ENCODE data around the gene BCL2.

BCL2 gene

DNA sequence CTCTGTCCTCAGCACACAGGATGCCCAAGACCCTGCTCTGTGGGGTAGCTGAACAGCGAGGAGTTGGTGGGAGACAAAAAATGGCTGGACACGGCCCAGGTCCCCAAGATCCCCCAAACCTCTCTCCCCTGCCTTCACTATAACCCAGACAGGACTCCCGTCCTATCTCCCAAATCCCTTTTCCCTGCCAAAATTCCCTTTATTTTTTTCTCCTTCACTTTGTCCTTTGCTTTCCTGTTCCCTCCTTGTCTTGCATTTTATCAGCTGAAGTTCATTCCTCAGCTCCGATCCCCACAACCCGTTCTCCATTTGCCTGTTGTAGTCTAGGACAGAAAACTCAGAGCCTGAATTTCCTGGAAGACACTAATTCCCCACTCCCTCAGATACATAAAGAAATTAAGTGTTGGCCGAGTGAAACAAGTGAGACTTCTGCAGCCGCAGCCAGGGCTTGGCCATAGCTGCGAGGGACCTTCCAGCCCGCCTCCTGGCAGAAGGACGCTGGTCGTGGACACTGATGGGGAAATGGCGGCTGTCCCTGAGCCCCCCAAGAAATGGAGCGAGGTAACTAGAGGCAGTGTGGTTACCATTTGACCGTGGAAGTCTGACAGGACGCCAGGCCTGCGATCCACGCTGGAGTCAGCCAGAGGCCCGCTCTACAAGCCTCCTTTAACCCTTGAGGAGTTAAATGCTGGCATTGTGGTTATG is 173.6 kb downstream of the BCL2 start:
- no peaks in the 10 kb centered on the region for H3K4me1 ChIP-seq
- H3K27ac ChIP-seq = no peak overlapping the region
- H3K4me2 ChIP-seq (ENCODE audit: low read length) = no peak overlapping the region
- H3K27me3 ChIP-seq (ENCODE audit: control insufficient read depth, insufficient read depth, low read length) = no peaks in the 10 kb centered on the region
- no peak overlapping the region for H2AFZ ChIP-seq
- H3K4me3 ChIP-seq (ENCODE audit: low read depth, low read length) = no peak overlapping the region
- no peak overlapping the region for H3K9ac ChIP-seq
- TF ChIP-seq, protein P1, sequence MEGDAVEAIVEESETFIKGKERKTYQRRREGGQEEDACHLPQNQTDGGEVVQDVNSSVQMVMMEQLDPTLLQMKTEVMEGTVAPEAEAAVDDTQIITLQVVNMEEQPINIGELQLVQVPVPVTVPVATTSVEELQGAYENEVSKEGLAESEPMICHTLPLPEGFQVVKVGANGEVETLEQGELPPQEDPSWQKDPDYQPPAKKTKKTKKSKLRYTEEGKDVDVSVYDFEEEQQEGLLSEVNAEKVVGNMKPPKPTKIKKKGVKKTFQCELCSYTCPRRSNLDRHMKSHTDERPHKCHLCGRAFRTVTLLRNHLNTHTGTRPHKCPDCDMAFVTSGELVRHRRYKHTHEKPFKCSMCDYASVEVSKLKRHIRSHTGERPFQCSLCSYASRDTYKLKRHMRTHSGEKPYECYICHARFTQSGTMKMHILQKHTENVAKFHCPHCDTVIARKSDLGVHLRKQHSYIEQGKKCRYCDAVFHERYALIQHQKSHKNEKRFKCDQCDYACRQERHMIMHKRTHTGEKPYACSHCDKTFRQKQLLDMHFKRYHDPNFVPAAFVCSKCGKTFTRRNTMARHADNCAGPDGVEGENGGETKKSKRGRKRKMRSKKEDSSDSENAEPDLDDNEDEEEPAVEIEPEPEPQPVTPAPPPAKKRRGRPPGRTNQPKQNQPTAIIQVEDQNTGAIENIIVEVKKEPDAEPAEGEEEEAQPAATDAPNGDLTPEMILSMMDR (IDR thresholded peaks at IDR 0.05) = no peak
- no peaks in the 10 kb centered on the region for H3K36me3 ChIP-seq (ENCODE audit: control insufficient read depth, insufficient read depth, low read length)
- peaks cover 10% of the 10 kb centered on the region for H3K79me2 ChIP-seq
- no peaks in the 10 kb centered on the region for H3K9me3 ChIP-seq (ENCODE audit: control insufficient read depth, low read length)

DNA sequence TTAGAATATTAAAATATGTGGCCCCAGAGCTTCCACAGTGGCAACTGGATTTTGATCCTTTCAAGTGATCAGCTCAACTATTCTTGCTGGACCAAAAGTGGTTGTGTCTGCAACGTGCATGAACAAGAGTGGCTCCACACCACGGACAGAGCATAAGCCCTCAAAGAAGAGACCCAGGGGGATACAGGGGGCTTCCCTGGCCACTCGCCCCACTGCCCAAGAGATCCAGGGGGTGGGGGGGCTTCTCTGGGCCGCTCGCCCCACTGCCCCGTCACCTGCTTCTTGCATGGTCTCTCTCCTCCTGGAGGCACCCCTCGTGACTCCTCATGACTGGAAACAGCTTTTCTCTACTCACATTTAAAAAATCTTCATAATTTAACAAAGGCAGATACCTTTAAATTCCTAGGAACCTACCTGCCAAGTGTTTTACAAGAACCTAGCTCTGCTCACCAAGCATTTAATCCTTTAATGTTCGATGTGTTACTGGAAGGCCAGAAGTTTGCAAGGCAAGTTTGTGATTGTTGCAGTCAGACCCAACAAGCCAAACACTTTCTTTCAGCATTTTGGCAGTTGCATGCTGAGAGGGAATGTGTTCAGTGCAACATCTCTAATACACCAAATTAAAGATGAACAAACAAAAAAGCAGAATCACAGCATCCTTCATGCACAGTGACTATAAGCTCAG is 174.3 kb downstream of the BCL2 start:
- H3K79me2 ChIP-seq = peaks cover 11% of the 10 kb centered on the region
- H3K36me3 ChIP-seq (ENCODE audit: control insufficient read depth, insufficient read depth, low read length) = no peaks in the 10 kb centered on the region
- no peaks in the 10 kb centered on the region for H3K27me3 ChIP-seq (ENCODE audit: control insufficient read depth, insufficient read depth, low read length)
- TF ChIP-seq, protein P1 (IDR thresholded peaks at IDR 0.05) = no peak
- no peak overlapping the region for H3K4me3 ChIP-seq (ENCODE audit: low read depth, low read length)
- no peak overlapping the region for H3K4me2 ChIP-seq (ENCODE audit: low read length)
- H2AFZ ChIP-seq = no peak overlapping the region
- no peaks in the 10 kb centered on the region for H3K9me3 ChIP-seq (ENCODE audit: control insufficient read depth, low read length)
- H3K27ac ChIP-seq = no peak overlapping the region
- no peaks in the 10 kb centered on the region for H3K4me1 ChIP-seq
- H3K9ac ChIP-seq = no peak overlapping the region

DNA sequence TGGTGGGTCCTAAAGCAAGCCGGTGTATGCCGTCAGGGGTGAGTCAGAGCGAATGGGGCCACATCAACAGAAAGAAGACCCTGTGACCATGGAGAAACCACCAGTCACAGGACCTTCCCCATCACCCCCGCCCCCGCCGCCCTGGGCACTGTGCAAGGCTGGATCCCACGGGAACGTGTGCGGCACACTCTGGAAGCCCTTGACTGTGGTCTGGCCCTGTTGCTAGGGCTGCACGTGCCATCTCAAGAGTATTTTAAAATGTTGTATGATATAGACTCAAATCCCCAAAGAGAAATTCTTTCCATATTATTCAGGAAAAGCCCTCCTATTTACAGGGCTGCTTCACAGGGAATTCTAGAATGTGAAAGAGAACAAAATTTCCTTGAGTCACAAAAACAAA is 174.8 kb downstream of the BCL2 start:
- H3K27me3 ChIP-seq (ENCODE audit: control insufficient read depth, insufficient read depth, low read length) = no peaks in the 10 kb centered on the region
- no peaks in the 10 kb centered on the region for H3K4me1 ChIP-seq
- H2AFZ ChIP-seq = no peak overlapping the region
- H3K27ac ChIP-seq = no peak overlapping the region
- no peak overlapping the region for H3K4me3 ChIP-seq (ENCODE audit: low read depth, low read length)
- H3K4me2 ChIP-seq (ENCODE audit: low read length) = no peak overlapping the region
- peaks cover 12% of the 10 kb centered on the region for H3K79me2 ChIP-seq
- no peaks in the 10 kb centered on the region for H3K36me3 ChIP-seq (ENCODE audit: control insufficient read depth, insufficient read depth, low read length)
- H3K9ac ChIP-seq = no peak overlapping the region
- H3K9me3 ChIP-seq (ENCODE audit: control insufficient read depth, low read length) = no peaks in the 10 kb centered on the region
- TF ChIP-seq, protein P1 (IDR thresholded peaks at IDR 0.05) = no peak

DNA sequence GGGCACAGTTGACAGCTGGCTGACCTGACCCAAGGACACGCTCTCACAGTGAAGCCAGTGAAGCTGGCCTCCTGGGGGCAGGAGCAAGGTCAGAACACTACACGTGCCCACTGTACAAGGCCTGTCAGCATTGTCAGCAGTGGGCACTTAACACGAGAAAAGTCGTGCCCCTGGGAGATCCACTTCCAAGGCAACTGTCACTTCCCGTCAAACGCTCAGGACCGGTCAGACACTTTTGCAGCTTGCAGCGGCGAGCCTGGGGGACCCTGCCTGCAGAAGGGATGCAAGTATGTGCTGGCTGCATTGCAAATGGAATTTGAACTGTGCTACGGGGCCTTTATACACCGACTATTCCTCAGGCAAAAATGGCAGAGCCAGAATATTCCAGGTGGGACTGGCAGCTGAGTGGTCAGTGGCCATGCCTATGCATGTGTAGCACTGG is 176.2 kb downstream of the BCL2 start:
- H3K79me2 ChIP-seq = peaks cover 12% of the 10 kb centered on the region
- no peak overlapping the region for H3K27ac ChIP-seq
- H2AFZ ChIP-seq = no peak overlapping the region
- no peak overlapping the region for H3K4me2 ChIP-seq (ENCODE audit: low read length)
- H3K9me3 ChIP-seq (ENCODE audit: control insufficient read depth, low read length) = no peaks in the 10 kb centered on the region
- no peaks in the 10 kb centered on the region for H3K36me3 ChIP-seq (ENCODE audit: control insufficient read depth, insufficient read depth, low read length)
- no peak overlapping the region for H3K9ac ChIP-seq
- peaks cover 8% of the 10 kb centered on the region for H3K4me1 ChIP-seq
- no peak overlapping the region for H3K4me3 ChIP-seq (ENCODE audit: low read depth, low read length)
- TF ChIP-seq, protein P1 (IDR thresholded peaks at IDR 0.05) = no peak
- H3K27me3 ChIP-seq (ENCODE audit: control insufficient read depth, insufficient read depth, low read length) = no peaks in the 10 kb centered on the region

All from parathyroid adenoma (tissue), 2 donors.